GM21825 (cell line): Measurements from ENCODE around the gene MEGF9.

Source experiments
- ATAC-seq: cut with Tn5 transposase; IDR thresholded peaks from one replicate; pipeline ENCODE4 v1.9.1; 2021; ENCODE audit warnings: mild to moderate bottlenecking, moderate library complexity; ENCODE audit not compliant: unreplicated experiment

Gene MEGF9

GRCh38 chr9:120707170-120707569, 7.1 kb downstream of the MEGF9 start:
- ATAC-seq: no peak

- ATAC-seq: no peak
Observed at GRCh38 chr9:120705174-120705573, 9.1 kb downstream of the MEGF9 start.

GRCh38 chr9:120702075-120702474, 12.2 kb downstream of the MEGF9 start:
- ATAC-seq: no peak

GRCh38 chr9:120701248-120701647, 13.0 kb downstream of the MEGF9 start:
- ATAC-seq: no peak

GRCh38 chr9:120698766-120699165, 15.5 kb downstream of the MEGF9 start:
- ATAC-seq: no peak

GRCh38 chr9:120697448-120697847, 16.8 kb downstream of the MEGF9 start:
- no peak for ATAC-seq

- ATAC-seq: no peak
Observed at GRCh38 chr9:120696551-120697230, 17.6 kb downstream of the MEGF9 start.

GRCh38 chr9:120694559-120694958, 19.7 kb downstream of the MEGF9 start:
- peak; percentile 45 for ATAC-seq

GRCh38 chr9:120693700-120694008, 20.6 kb downstream of the MEGF9 start:
- peak; percentile 53 for ATAC-seq

- ATAC-seq: peak; percentile 37
Observed at GRCh38 chr9:120692901-120693699, 21.2 kb downstream of the MEGF9 start.

- ATAC-seq: no peak
Observed at GRCh38 chr9:120690372-120690771, 23.9 kb downstream of the MEGF9 start.

- no peak for ATAC-seq
Observed at GRCh38 chr9:120689860-120690259, 24.4 kb downstream of the MEGF9 start.

GRCh38 chr9:120688758-120689157, 25.5 kb downstream of the MEGF9 start:
- no peak for ATAC-seq

- ATAC-seq: no peak
Observed at GRCh38 chr9:120683150-120683549, 31.1 kb downstream of the MEGF9 start.

- ATAC-seq: no peak
Observed at GRCh38 chr9:120681121-120681520, 33.1 kb downstream of the MEGF9 start.

- ATAC-seq: no peak
Observed at GRCh38 chr9:120680579-120680978, 33.7 kb downstream of the MEGF9 start.

- ATAC-seq: no peak
Observed at GRCh38 chr9:120680161-120680560, 34.1 kb downstream of the MEGF9 start.

GRCh38 chr9:120677965-120678364, 36.3 kb downstream of the MEGF9 start:
- no peak for ATAC-seq

GRCh38 chr9:120676767-120677402, 37.4 kb downstream of the MEGF9 start:
- ATAC-seq: no peak

GRCh38 chr9:120668399-120668798, 45.9 kb downstream of the MEGF9 start:
- ATAC-seq: no peak

GRCh38 chr9:120663950-120664349, 50.3 kb downstream of the MEGF9 start:
- ATAC-seq: no peak

GRCh38 chr9:120663380-120663779, 50.9 kb downstream of the MEGF9 start:
- ATAC-seq: no peak
